HepG2 (cell line): Measurements from ENCODE around the gene NECTIN2. TPM values are rescaled to one million over a fixed set of nuclear protein-coding genes. Genes with fewer than 3 reads are reported as not detected.

ENCODE experiments used
- DPF2 ChIP-seq: sonication (generic); formaldehyde crosslinking; IDR thresholded peaks from 2 replicates; pipeline ENCODE4 v1.4.0; 2020; ENCODE audit warnings: mild to moderate bottlenecking, low read depth, missing genetic modification reagents, borderline replicate concordance
- HIC2 ChIP-seq: sonication (generic); formaldehyde crosslinking; IDR thresholded peaks from 2 replicates; pipeline ENCODE4 v1.9.0; 2022; ENCODE audit warnings: low read depth, missing genetic modification reagents
- JARID2 ChIP-seq: sonication (generic); formaldehyde crosslinking; IDR thresholded peaks from 2 replicates; pipeline ENCODE4 v1.8.1; 2023; ENCODE audit warnings: missing genetic modification reagents, inconsistent platforms; ENCODE audit not compliant: insufficient replicate concordance
- MXI1 ChIP-seq: IDR thresholded peaks from 3 replicates; pipeline ENCODE4 v1.6.1; 2012; ENCODE audit warnings: low read depth, low read length, inconsistent platforms, borderline replicate concordance
- PRDM15 ChIP-seq: sonication (generic); formaldehyde crosslinking; IDR thresholded peaks from 2 replicates; pipeline ENCODE4 v1.4.0; 2020; ENCODE audit warnings: missing genetic modification reagents
- PRDM4 ChIP-seq: sonication (generic); formaldehyde crosslinking; IDR thresholded peaks from 2 replicates; pipeline ENCODE4 v1.9.0; 2021; ENCODE audit warnings: missing genetic modification reagents, borderline replicate concordance
- RAD51 ChIP-seq: fragments of 450-650 bp; IDR thresholded peaks from 2 replicates; pipeline ENCODE4 v1.6.1; 2016; ENCODE audit warnings: borderline replicate concordance
- SALL2 ChIP-seq: sonication (generic); formaldehyde crosslinking; IDR thresholded peaks from 2 replicates; pipeline ENCODE4 v1.8.1; 2023; ENCODE audit warnings: mild to moderate bottlenecking, missing genetic modification reagents, inconsistent platforms
- TEAD2 ChIP-seq: sonication (generic); formaldehyde crosslinking; IDR thresholded peaks from 2 replicates; pipeline ENCODE4 v1.9.0; 2021; ENCODE audit warnings: missing genetic modification reagents
- ZBTB46 ChIP-seq: sonication (generic); formaldehyde crosslinking; IDR thresholded peaks from 2 replicates; pipeline ENCODE4 v1.4.0; 2020; ENCODE audit warnings: mild to moderate bottlenecking, missing genetic modification reagents, borderline replicate concordance
- ZNF205 ChIP-seq: IDR thresholded peaks from 2 replicates; pipeline ENCODE4 v1.6.1; 2018; ENCODE audit warnings: missing biosample characterization, missing genetic modification reagents
- ZNF296 ChIP-seq: sonication (generic); formaldehyde crosslinking; conservative IDR thresholded peaks from 2 replicates; pipeline ENCODE4 v1.5.0; 2020; ENCODE audit warnings: mild to moderate bottlenecking, missing genetic modification reagents
- ZNF326 ChIP-seq: sonication (generic); formaldehyde crosslinking; IDR thresholded peaks from 2 replicates; pipeline ENCODE4 v1.4.0; 2020; ENCODE audit warnings: missing genetic modification reagents, borderline replicate concordance
- ZNF451 ChIP-seq: sonication (generic); formaldehyde crosslinking; IDR thresholded peaks from 2 replicates; pipeline ENCODE4 v1.5.0; 2020; ENCODE audit warnings: mild to moderate bottlenecking, missing genetic modification reagents
- ZNF512 ChIP-seq: sonication (generic); formaldehyde crosslinking; IDR thresholded peaks from 2 replicates; pipeline ENCODE4 v1.4.0; 2020; ENCODE audit warnings: mild to moderate bottlenecking, missing genetic modification reagents
- ZNF547 ChIP-seq: sonication (generic); formaldehyde crosslinking; IDR thresholded peaks from 2 replicates; pipeline ENCODE4 v1.5.1; 2020; ENCODE audit warnings: mild to moderate bottlenecking, missing genetic modification reagents
- ZNF790 ChIP-seq: sonication (generic); formaldehyde crosslinking; IDR thresholded peaks from 2 replicates; pipeline ENCODE4 v1.8.0; 2022; ENCODE audit warnings: missing genetic modification reagents, mild to moderate bottlenecking, borderline replicate concordance
- ZSCAN25 ChIP-seq: sonication (generic); formaldehyde crosslinking; IDR thresholded peaks from 2 replicates; pipeline ENCODE4 v1.8.0; 2022; ENCODE audit warnings: mild to moderate bottlenecking, missing genetic modification reagents
- polyA plus RNA-seq, 8 experiments: library from polyadenylated mRNA; depleted of rRNA in 3 of 8; stranded (reverse) in 7 of 8; unstranded in 1 of 8; fragments of >200 nt; fragmentation: Illumina TruSeq in 4 of 8; extraction: Trizol in 4 of 8; gene quantifications; 2 replicates each; pipeline versions ENCODE4 v1.2.1 to v1.2.3, GENCODE V29; 2011 to 2016; ENCODE audit warnings: low read depth in 4 of 8, missing spikeins in 1 of 8, mixed read lengths in 1 of 8; ENCODE audit not compliant: insufficient read depth in 1 of 8
- total RNA-seq, 5 experiments: library from RNA; depleted of rRNA; stranded (reverse); fragments of >200 nt; fragmentation: Illumina TruSeq; extraction: Trizol; gene quantifications; 2 replicates each; pipeline ENCODE4 v1.2.3, GENCODE V29; 2016; ENCODE audit warnings: low read depth in 1 of 5

Gene NECTIN2
- total and polyA plus RNA-seq, 2 of the 13 experiments (the other 11 are each of a cell fraction or from before 2014, with no cell fraction given): 75.4 to 114 TPM

GRCh38 chr19:44924243-44924725 is 78.2 kb downstream of the NECTIN2 start (continued):
- TF ChIP-seq ZNF512 (CRISPR knock-in tag): no peak
- 0 out of 2 replicates have a peak, but pooled peaks have one; percentile 78 for TF ChIP-seq ZBTB46 (CRISPR knock-in tag)
- peak; percentile 99 for TF ChIP-seq DPF2
- TF ChIP-seq ZSCAN25 (CRISPR knock-in tag): peak; percentile 84; the same call in 1 of the 2 replicates
- TF ChIP-seq SALL2 (CRISPR knock-in tag): peak; percentile 94
- no peak for TF ChIP-seq ZNF790
- TF ChIP-seq ZNF326 (CRISPR knock-in tag): no peak
- no peak for TF ChIP-seq ZNF296
- TF ChIP-seq ZNF451: peak; percentile 26; the same call in 1 of the 2 replicates
- TF ChIP-seq ZNF205: peak; percentile 93
- TF ChIP-seq RAD51: no peak
- no peak for TF ChIP-seq TEAD2 (CRISPR knock-in tag)
- no peak for TF ChIP-seq PRDM4 (CRISPR knock-in tag)
- TF ChIP-seq HIC2 (CRISPR knock-in tag): peak; percentile 96
- no peak for TF ChIP-seq PRDM15
- TF ChIP-seq MXI1: peak; percentile 66; the same call in 1 of the 3 replicates
- no peak for TF ChIP-seq JARID2 (CRISPR knock-in tag)
- peak; percentile 59; the same call in 1 of the 2 replicates for TF ChIP-seq ZNF547 (CRISPR knock-in tag)
